Endothelial cell (in vitro differentiated cells): ENCODE data around the gene WSCD2. TPM values are rescaled to one million over a fixed set of nuclear protein-coding genes. Genes with fewer than 3 reads are reported as not detected.

Experiments
- DNase-seq: peaks from one replicate; pipeline ENCODE4 v3.0.0; 2021; ENCODE audit warnings: low spot score
- H3K27ac Mint-ChIP-seq: one replicate; pipeline ENCODE4 v1.8.0; 2021; ENCODE audit warnings: mixed read lengths, inconsistent platforms; ENCODE audit not compliant: unreplicated experiment
- H3K27me3 Mint-ChIP-seq: one replicate; pipeline ENCODE4 v1.8.0; 2021; ENCODE audit warnings: mild to moderate bottlenecking, moderate library complexity, mixed read lengths, inconsistent platforms; ENCODE audit not compliant: unreplicated experiment
- H3K36me3 Mint-ChIP-seq: one replicate; pipeline ENCODE4 v1.8.0; 2021; ENCODE audit warnings: mild to moderate bottlenecking, low read depth, mixed read lengths, inconsistent platforms; ENCODE audit not compliant: unreplicated experiment
- H3K4me1 Mint-ChIP-seq: one replicate; pipeline ENCODE4 v1.8.0; 2021; ENCODE audit warnings: mild to moderate bottlenecking, mixed read lengths, inconsistent platforms; ENCODE audit not compliant: unreplicated experiment
- H3K4me3 Mint-ChIP-seq: one replicate; pipeline ENCODE4 v1.8.0; 2021; ENCODE audit warnings: mild to moderate bottlenecking, mixed read lengths, inconsistent platforms; ENCODE audit not compliant: unreplicated experiment
- H3K9me3 Mint-ChIP-seq: one replicate; pipeline ENCODE4 v1.8.0; 2021; ENCODE audit warnings: mixed read lengths, inconsistent platforms; ENCODE audit not compliant: unreplicated experiment
- total RNA-seq: library from RNA; stranded (reverse); fragmentation: NEBNext Ultra II Directional; extraction: Animal tissue kit (Norgen Biotek cat#: 25700); gene quantifications from one replicate; pipeline ENCODE4 v1.2.1, GENCODE V29; 2021; ENCODE audit not compliant: unreplicated experiment
- TF ChIP-seq, protein P1 (sequence below): fragments of 200-600 bp; sonication (generic); IDR thresholded peaks from one replicate; pipeline ENCODE4 v1.5.0; 2021; ENCODE audit warnings: antibody characterized with exemption; ENCODE audit not compliant: unreplicated experiment

WSCD2 gene
- total RNA-seq, 1 donor from 2014 or later: not detected

- H3K27me3 Mint-ChIP-seq: peaks cover 3% of the 10 kb centered on the region
- no peak overlapping the region for H3K4me3 Mint-ChIP-seq
- DNase-seq: no peak
- no peaks in the 10 kb centered on the region for H3K9me3 Mint-ChIP-seq
- no peak overlapping the region for H3K27ac Mint-ChIP-seq
- H3K36me3 Mint-ChIP-seq: peaks cover 5% of the 10 kb centered on the region
- TF ChIP-seq, protein P1, sequence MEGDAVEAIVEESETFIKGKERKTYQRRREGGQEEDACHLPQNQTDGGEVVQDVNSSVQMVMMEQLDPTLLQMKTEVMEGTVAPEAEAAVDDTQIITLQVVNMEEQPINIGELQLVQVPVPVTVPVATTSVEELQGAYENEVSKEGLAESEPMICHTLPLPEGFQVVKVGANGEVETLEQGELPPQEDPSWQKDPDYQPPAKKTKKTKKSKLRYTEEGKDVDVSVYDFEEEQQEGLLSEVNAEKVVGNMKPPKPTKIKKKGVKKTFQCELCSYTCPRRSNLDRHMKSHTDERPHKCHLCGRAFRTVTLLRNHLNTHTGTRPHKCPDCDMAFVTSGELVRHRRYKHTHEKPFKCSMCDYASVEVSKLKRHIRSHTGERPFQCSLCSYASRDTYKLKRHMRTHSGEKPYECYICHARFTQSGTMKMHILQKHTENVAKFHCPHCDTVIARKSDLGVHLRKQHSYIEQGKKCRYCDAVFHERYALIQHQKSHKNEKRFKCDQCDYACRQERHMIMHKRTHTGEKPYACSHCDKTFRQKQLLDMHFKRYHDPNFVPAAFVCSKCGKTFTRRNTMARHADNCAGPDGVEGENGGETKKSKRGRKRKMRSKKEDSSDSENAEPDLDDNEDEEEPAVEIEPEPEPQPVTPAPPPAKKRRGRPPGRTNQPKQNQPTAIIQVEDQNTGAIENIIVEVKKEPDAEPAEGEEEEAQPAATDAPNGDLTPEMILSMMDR: no peak
- peaks cover 13% of the 10 kb centered on the region for H3K4me1 Mint-ChIP-seq
Observed at GRCh38 chr12:108116699-108117098, 12.4 kb upstream of the WSCD2 start.

- H3K4me3 Mint-ChIP-seq: no peak overlapping the region
- H3K27me3 Mint-ChIP-seq: peaks cover 3% of the 10 kb centered on the region
- TF ChIP-seq, protein P1: no peak
- peaks cover 11% of the 10 kb centered on the region for H3K4me1 Mint-ChIP-seq
- H3K36me3 Mint-ChIP-seq: peaks cover 5% of the 10 kb centered on the region
- no peak for DNase-seq
- no peak overlapping the region for H3K27ac Mint-ChIP-seq
- no peaks in the 10 kb centered on the region for H3K9me3 Mint-ChIP-seq
Observed at GRCh38 chr12:108117163-108117849, 11.8 kb upstream of the WSCD2 start.

DNA sequence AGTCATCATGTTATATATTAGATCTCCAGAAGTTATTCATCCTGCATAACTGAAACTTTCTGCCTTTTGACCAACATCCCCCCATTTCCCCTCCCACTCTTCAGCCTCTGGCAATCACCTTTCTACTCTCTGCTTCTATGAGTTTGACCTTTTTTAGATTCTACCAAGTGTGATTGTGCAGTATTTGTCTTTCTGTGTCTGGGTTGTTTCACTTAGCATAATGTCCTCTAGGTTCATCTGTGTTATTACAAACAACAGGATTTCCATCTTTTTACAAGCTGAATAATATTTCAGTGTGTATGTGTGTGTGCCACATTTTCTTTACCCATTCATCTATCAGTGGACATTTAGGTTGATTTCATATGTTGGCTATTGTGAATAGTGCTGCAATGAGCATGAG, 11.2 kb upstream of the WSCD2 start:
- Mint-ChIP-seq H3K27ac (no peak overlapping the region), H3K9me3 (no peaks in the 10 kb centered on the region), H3K4me3 (no peak overlapping the region), H3K4me1 (peaks cover 8% of the 10 kb centered on the region), H3K27me3 (peaks cover 3% of the 10 kb centered on the region), H3K36me3 (peaks cover 5% of the 10 kb centered on the region)
- DNase-seq: no peak
- TF ChIP-seq, protein P1: no peak

DNA sequence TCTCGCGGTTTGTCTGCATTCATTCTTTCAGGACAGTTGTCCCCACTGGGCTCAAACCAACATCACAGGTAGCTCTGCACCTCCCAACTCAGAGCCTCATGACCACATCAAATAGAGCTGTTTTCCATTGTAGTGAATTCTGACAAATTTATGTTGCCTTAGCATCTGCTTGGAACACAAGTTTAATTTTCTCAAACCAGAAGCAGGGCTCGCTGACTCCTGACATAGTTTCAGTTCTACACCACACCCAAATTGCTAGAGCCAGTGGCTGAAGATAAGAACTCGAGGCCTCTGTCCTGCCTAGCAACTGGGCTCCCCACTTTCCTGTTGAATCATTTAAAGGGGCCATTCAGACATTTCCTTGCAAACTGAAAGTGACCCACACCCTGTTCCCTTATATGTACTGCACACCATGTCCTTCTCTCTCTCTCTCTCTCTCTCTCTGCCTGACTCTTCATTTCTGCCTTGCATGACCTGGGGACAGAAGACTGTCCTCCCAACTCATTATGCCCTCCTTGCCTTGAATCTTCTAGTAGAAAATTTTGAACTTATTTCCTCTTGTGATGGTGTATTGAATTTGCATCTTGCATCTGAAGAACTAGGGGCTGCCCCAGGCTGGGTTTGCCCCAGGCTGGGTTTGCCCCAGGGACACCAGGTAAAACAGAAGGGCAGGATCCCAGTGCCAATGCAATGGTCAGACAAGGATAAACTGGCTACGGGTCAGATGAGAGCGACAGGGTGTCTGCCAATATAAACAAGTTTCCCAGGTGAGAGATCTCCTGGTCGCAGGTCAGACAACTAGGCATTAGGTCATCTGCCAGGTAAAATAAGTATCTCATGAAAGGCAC, 9.7 kb upstream of the WSCD2 start:
- Mint-ChIP-seq H3K4me3 (no peak overlapping the region), H3K36me3 (peaks cover 5% of the 10 kb centered on the region), H3K27me3 (peaks cover 3% of the 10 kb centered on the region), H3K9me3 (no peaks in the 10 kb centered on the region), H3K4me1 (peaks cover 8% of the 10 kb centered on the region), H3K27ac (no peak overlapping the region)
- TF ChIP-seq, protein P1: no peak
- no peak for DNase-seq
